IMR-90 (cell line): ENCODE results near the gene CRY2. TPM values are rescaled to one million over a fixed set of nuclear protein-coding genes. Genes with fewer than 3 reads are reported as not detected.

Source experiments
- ATAC-seq: fragments of 200-7000 bp; cut with Tn5 transposase; 2 replicates; pipeline ENCODE4 v1.9.1; 2020; ENCODE audit warnings: low read depth, mild to moderate bottlenecking, moderate library complexity
- BruUV-seq: library from RNA; stranded (reverse); fragments of 400-500 nt; replicated peaks from 2 replicates; lab custom pipeline; 2021; lab: Mats Ljungman, UMichigan
- CTCF ChIA-PET: fragments of 300-600 bp; formaldehyde crosslinking; extraction: SDS; loops from one replicate; lab custom pipeline; 2021; ENCODE audit warnings: antibody characterized with exemption; lab: Yijun Ruan, JAX
- POLR2A ChIA-PET: fragments of 300-600 bp; sonication (Branson Sonifier 250); formaldehyde crosslinking; loops from one replicate; lab custom pipeline; 2022; ENCODE audit warnings: antibody characterized with exemption; ENCODE audit not compliant: unreplicated experiment; lab: Charles Lee
- DNase-seq: peaks from one replicate; pipeline ENCODE4 v3.0.0; 2013
- H2AFZ ChIP-seq: replicated peaks from 2 replicates; pipeline ENCODE3; 2013; ENCODE audit warnings: low read length, mild to moderate bottlenecking; ENCODE audit not compliant: poor library complexity
- H2AK5ac ChIP-seq: 2 replicates; pipeline ENCODE4 v1.6.1; 2013; ENCODE audit warnings: low read depth, low read length, inconsistent platforms
- H2AK9ac ChIP-seq: replicated peaks from 2 replicates; pipeline ENCODE3; 2013; ENCODE audit warnings: mild to moderate bottlenecking, low read depth, low read length, moderate library complexity; ENCODE audit not compliant: poor library complexity
- H2BK120ac ChIP-seq: 2 replicates; pipeline ENCODE4 v1.6.1; 2013; ENCODE audit warnings: low read depth, low read length, inconsistent platforms
- H2BK15ac ChIP-seq: 3 replicates; pipeline ENCODE4 v1.6.1; 2013; ENCODE audit warnings: low read depth, low read length, inconsistent platforms
- H2BK20ac ChIP-seq: 2 replicates; pipeline ENCODE4 v1.6.1; 2013; ENCODE audit warnings: low read depth, mild to moderate bottlenecking, inconsistent platforms, low read length, moderate library complexity
- H2BK5ac ChIP-seq: 2 replicates; pipeline ENCODE4 v1.6.1; 2013; ENCODE audit warnings: mild to moderate bottlenecking, low read depth, low read length, inconsistent platforms; ENCODE audit not compliant: poor library complexity, severe bottlenecking
- H3K14ac ChIP-seq: replicated peaks from 2 replicates; pipeline ENCODE4 v1.6.1; 2013; ENCODE audit warnings: low read depth, low read length, inconsistent platforms
- H3K18ac ChIP-seq: 2 replicates; pipeline ENCODE4 v1.6.1; 2013; ENCODE audit warnings: low read depth, low read length, control low read depth
- H3K23ac ChIP-seq: 2 replicates; pipeline ENCODE4 v1.6.1; 2013; ENCODE audit warnings: low read depth, low read length, inconsistent platforms
- H3K27ac ChIP-seq: 2 replicates; pipeline ENCODE4 v1.5.1; 2013; ENCODE audit warnings: mild to moderate bottlenecking, control low read depth, low read length; ENCODE audit not compliant: insufficient read depth
- H3K27me3 ChIP-seq: 2 replicates; pipeline ENCODE4 v1.6.1; 2013; ENCODE audit warnings: low read length; ENCODE audit not compliant: control insufficient read depth, insufficient read depth
- H3K36me3 ChIP-seq: 2 replicates; pipeline ENCODE4 v1.6.1; 2013; ENCODE audit warnings: low read length, mixed read lengths; ENCODE audit not compliant: control insufficient read depth, insufficient read depth
- H3K4ac ChIP-seq: 2 replicates; pipeline ENCODE4 v1.6.1; 2013; ENCODE audit warnings: low read depth, low read length, inconsistent platforms
- H3K4me1 ChIP-seq: 2 replicates; pipeline ENCODE4 v1.6.1; 2013; ENCODE audit warnings: low read length, mixed read lengths; ENCODE audit not compliant: control insufficient read depth, insufficient read depth
- H3K4me2 ChIP-seq: 2 replicates; pipeline ENCODE4 v1.6.1; 2013; ENCODE audit warnings: low read depth, mild to moderate bottlenecking, control low read depth, low read length, moderate library complexity
- H3K4me3 ChIP-seq: 2 replicates; pipeline ENCODE4 v1.5.1; 2013; ENCODE audit warnings: low read depth, mild to moderate bottlenecking, control low read depth, low read length, moderate library complexity; ENCODE audit not compliant: insufficient read depth
- H3K56ac ChIP-seq: 2 replicates; pipeline ENCODE4 v1.6.1; 2013; ENCODE audit warnings: low read length, inconsistent platforms; ENCODE audit not compliant: insufficient read depth; ENCODE audit errors: extremely low read depth
- H3K79me1 ChIP-seq, 2 experiments: 2 replicates each; pipeline ENCODE4 v1.6.1; 2013; ENCODE audit warnings: low read length in 2 of 2, inconsistent platforms in 1 of 2, low read depth in 1 of 2
- H3K9ac ChIP-seq: 2 replicates; pipeline ENCODE4 v1.6.1; 2013; ENCODE audit warnings: low read depth, low read length, control low read depth
- H3K9me1 ChIP-seq: 2 replicates; pipeline ENCODE4 v1.6.1; 2013; ENCODE audit warnings: low read length, inconsistent platforms; ENCODE audit not compliant: insufficient read depth
- H3K9me3 ChIP-seq: 2 replicates; pipeline ENCODE4 v1.6.1; 2013; ENCODE audit warnings: low read length; ENCODE audit not compliant: control insufficient read depth, insufficient read depth
- H4K20me1 ChIP-seq: 2 replicates; pipeline ENCODE4 v1.6.1; 2013; ENCODE audit warnings: low read length, inconsistent platforms; ENCODE audit not compliant: insufficient read depth
- H4K5ac ChIP-seq: 2 replicates; pipeline ENCODE4 v1.6.1; 2013; ENCODE audit warnings: mild to moderate bottlenecking, low read depth, low read length, control low read depth
- H4K8ac ChIP-seq, 2 experiments: 2 replicates each; pipeline ENCODE4 v1.6.1; 2013; ENCODE audit warnings: low read depth in 2 of 2, low read length in 2 of 2, control low read depth in 1 of 2, inconsistent platforms in 1 of 2
- H4K91ac ChIP-seq: 2 replicates; pipeline ENCODE4 v1.6.1; 2013; ENCODE audit warnings: low read depth, low read length, inconsistent platforms; ENCODE audit not compliant: insufficient read depth
- FOS ChIP-seq: fragments of 150-350 bp; IDR thresholded peaks from 2 replicates; pipeline ENCODE4 v1.6.1; 2016; ENCODE audit warnings: low read depth, low read length
- POLR2A ChIP-seq: IDR thresholded peaks from 2 replicates; pipeline ENCODE4 v1.6.1; 2012; ENCODE audit warnings: mild to moderate bottlenecking, low read depth, low read length
- RAD21 ChIP-seq: IDR thresholded peaks from 2 replicates; pipeline ENCODE4 v1.6.1; 2012; ENCODE audit warnings: low read length, improper control_type of control experiment
- RCOR1 ChIP-seq: IDR thresholded peaks from 2 replicates; pipeline ENCODE4 v1.6.1; 2012; ENCODE audit warnings: mild to moderate bottlenecking, low read length, improper control_type of control experiment; ENCODE audit not compliant: insufficient replicate concordance
- RFX5 ChIP-seq: IDR thresholded peaks from 2 replicates; pipeline ENCODE4 v1.8.0; 2012; ENCODE audit warnings: low read depth, mild to moderate bottlenecking, low read length, moderate library complexity
- WGBS, 2 experiments: methylation state at CpG; one replicate each; pipeline versions ENCODE4 v1.1.5 to v1.1.7; 2013; ENCODE audit warnings: missing lambda C conversion rate in 2 of 2; ENCODE audit not compliant: insufficient read length in 1 of 2; ENCODE audit errors: extremely low coverage in 2 of 2; 5-methylcytosine and 5-hydroxymethylcytosine counted together
- dilution Hi-C: fragments of 300-500 bp; cut with HindIII; formaldehyde crosslinking; loops from one replicate; pipeline ENCODE4 v1.14.3; 2018; ENCODE audit warnings: low sequenced_read_pairs; ENCODE audit not compliant: unreplicated experiment
- in situ Hi-C: fragments of 300-500 bp; cut with MboI; formaldehyde crosslinking; loops from 3 replicates; pipeline ENCODE4 v1.14.3; 2019; ENCODE audit warnings: low sequenced_read_pairs, inconsistent platforms, mixed read lengths
- intact Hi-C: fragments of 100-400 bp; cut with micrococcal nuclease; formaldehyde crosslinking; loops from 2 replicates; pipeline ENCODE4 v1.10.0; 2022
- polyA plus RNA-seq, 3 experiments: library from polyadenylated mRNA; depleted of rRNA; stranded (reverse); fragments of >200 nt; gene quantifications; 2 replicates each; pipeline ENCODE4 v1.2.3, GENCODE V29; 2012; ENCODE audit warnings: low replicate concordance in 1 of 3
- total RNA-seq: library from RNA; depleted of rRNA; stranded (reverse); fragments of >200 nt; gene quantifications from 2 replicates; pipeline ENCODE4 v1.2.3, GENCODE V29; 2012

Gene CRY2
- total and polyA plus RNA-seq, 2 of the 4 experiments (the other 2 are of a cell fraction) = 12.2 to 13.1 TPM

DNA sequence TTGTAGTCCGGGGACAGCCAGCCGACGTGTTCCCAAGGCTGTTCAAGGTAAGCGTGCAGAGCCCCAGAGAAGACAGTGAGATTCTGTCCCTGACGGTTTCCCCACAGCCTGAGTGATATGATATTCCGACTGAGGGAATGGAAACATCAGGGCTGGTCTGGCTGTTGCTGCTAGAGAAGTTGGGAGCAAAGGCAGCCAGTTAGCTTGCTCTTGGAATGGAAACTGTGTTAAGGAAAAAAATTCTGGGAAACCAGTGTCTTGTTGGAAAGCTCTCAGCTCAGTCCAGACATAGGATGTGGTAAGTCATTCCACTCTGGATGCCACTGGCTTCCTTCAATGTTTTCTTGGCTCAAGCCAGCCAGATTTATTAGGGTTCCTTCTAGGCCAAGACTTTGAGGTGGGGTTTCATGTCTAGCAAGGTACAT is 8.8 kb downstream of the CRY2 start:
- peak overlapping the region; percentile 7; the same call in 1 of the 2 replicates for H3K4ac ChIP-seq
- peaks cover 35% of the 10 kb centered on the region for H3K4me1 ChIP-seq
- peak; percentile 43 for DNase-seq
- H2AK5ac ChIP-seq = peak overlapping the region; percentile 39; the same call in 1 of the 2 replicates
- 83% methylated on average over 2 of the region's 6 CpGs; no CpG with 5 or more reads in 1 of the 2 experiments for WGBS, 2 experiments
- H2BK120ac ChIP-seq = no peak overlapping the region
- ChIA-PET CTCF (no interaction called here), POLR2A (no interaction called here)
- in situ Hi-C loops (no loop called here), dilution Hi-C loops (no loop called here), intact Hi-C loops (no loop called here)
- H3K4me3 ChIP-seq = no peak overlapping the region
- no peak overlapping the region for H3K18ac ChIP-seq
- no peak overlapping the region for H3K56ac ChIP-seq
- H3K9me1 ChIP-seq = peaks cover 26% of the 10 kb centered on the region
- no peak overlapping the region for H3K4me2 ChIP-seq
- TF ChIP-seq RCOR1 = no peak
- no peak for TF ChIP-seq POLR2A
- no peak for TF ChIP-seq RFX5
- no peak for TF ChIP-seq RAD21
- no peak for TF ChIP-seq FOS
- no peak for ATAC-seq
- peak overlapping the region; percentile 18 for H2BK5ac ChIP-seq
- peak overlapping the region; percentile 10; the same call in 1 of the 2 replicates for H3K27ac ChIP-seq
- H3K9me3 ChIP-seq = no peaks in the 10 kb centered on the region
- peaks cover 31% of the 10 kb centered on the region for H4K20me1 ChIP-seq
- H3K36me3 ChIP-seq = peaks cover 10% of the 10 kb centered on the region
- no peak overlapping the region; the same call in 1 of the 2 replicates for H2BK20ac ChIP-seq
- H3K23ac ChIP-seq = peak overlapping the region; percentile 15; the same call in 1 of the 2 replicates
- peaks cover 19 to 77% of the 10 kb centered on the region in 2 experiments for H3K79me1 ChIP-seq
- no peak overlapping the region for H2BK15ac ChIP-seq
- no peak overlapping the region for H4K5ac ChIP-seq
- no peak overlapping the region for H2AK9ac ChIP-seq
- no peaks in the 10 kb centered on the region for H3K27me3 ChIP-seq
- no peak overlapping the region for H2AFZ ChIP-seq
- H4K91ac ChIP-seq = no peak overlapping the region
- H4K8ac ChIP-seq = no peak overlapping the region
- no peak overlapping the region for H3K14ac ChIP-seq
- H3K9ac ChIP-seq = no peak overlapping the region
- BruUV-seq = no TSS peak
